Astrocyte of the cerebellum (primary cell): ENCODE results near the gene NECAB3.

ENCODE experiments used
- DNase-seq: peaks from one replicate; pipeline ENCODE4 v3.0.0-alpha.2; 2011; ENCODE audit warnings: low read depth
- H3K4me3 ChIP-seq: 2 replicates; pipeline ENCODE4 v1.5.1; 2011; ENCODE audit warnings: mild to moderate bottlenecking, low read depth, low read length, moderate library complexity
- CTCF ChIP-seq: IDR thresholded peaks from 2 replicates; pipeline ENCODE4 v1.5.1; 2012; ENCODE audit warnings: low read length, low read depth, moderate library complexity, mild to moderate bottlenecking; ENCODE audit errors: missing control alignments
- in situ Hi-C: cut with HindIII; loops from 2 replicates; pipeline ENCODE4 v1.10.0; 2017; ENCODE audit warnings: low sequenced_read_pairs

Gene NECAB3

GRCh38 chr20:33696448-33696847 is 22.2 kb upstream of the NECAB3 start:
- no peak for DNase-seq
- TF ChIP-seq CTCF, result no peak
- no peak overlapping the region for H3K4me3 ChIP-seq
- in situ Hi-C loops, result no loop called here

GRCh38 chr20:33694639-33695012 is 20.4 kb upstream of the NECAB3 start:
- no peak for TF ChIP-seq CTCF
- in situ Hi-C loops, result no loop called here
- no peak overlapping the region for H3K4me3 ChIP-seq
- DNase-seq, result no peak

- TF ChIP-seq CTCF, result no peak
- H3K4me3 ChIP-seq, result no peak overlapping the region
- in situ Hi-C loops, result no loop called here
- no peak for DNase-seq
Observed at GRCh38 chr20:33693741-33694638, 19.8 kb upstream of the NECAB3 start.

DNA sequence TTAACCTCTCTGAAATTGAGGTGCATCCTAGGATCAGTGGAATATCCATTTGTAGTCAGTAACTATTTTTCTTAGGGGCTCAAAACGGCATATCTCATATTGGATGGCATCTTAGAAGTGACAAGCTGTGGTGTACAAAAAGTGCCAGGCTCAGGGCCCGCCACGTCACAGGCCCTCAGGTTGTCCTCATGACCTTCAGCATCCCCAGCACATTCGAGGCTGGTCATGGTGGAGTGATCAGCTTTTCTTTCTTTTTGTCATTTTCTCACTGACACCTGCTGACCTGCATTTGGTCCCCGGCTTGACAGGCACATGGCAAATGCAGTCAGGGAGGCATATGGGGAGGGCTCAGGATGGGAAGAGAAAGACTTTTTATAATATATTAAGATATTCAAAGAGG is 19.1 kb upstream of the NECAB3 start:
- no peak for TF ChIP-seq CTCF
- DNase-seq, result no peak
- H3K4me3 ChIP-seq, result no peak overlapping the region
- in situ Hi-C loops, result no loop called here

DNA sequence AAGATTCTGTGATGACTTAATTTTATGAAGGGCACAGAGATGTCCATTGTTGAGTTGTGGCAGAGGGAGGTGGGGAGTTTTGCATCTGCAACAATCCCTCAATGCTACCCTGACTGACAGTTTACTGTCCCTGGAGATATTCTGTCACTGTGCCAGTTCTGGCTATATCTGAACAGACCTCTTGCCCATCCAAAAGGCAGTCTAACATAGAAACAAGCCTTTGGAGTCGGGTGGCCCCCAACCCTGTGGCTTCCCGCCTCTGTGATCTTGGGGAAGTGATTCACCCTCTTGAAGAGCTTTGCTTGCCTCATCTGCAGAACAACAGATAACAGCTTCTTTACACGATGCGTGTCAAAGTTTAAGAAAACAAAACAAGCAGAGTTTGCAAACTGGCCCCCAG is 15.7 kb upstream of the NECAB3 start:
- H3K4me3 ChIP-seq, result no peak overlapping the region
- no peak for TF ChIP-seq CTCF
- in situ Hi-C loops, result loop anchor here (5.0 kb wide), 1 partner anchor 97 kb away; no protein-coding TSS in a partner anchor
- no peak for DNase-seq

DNA sequence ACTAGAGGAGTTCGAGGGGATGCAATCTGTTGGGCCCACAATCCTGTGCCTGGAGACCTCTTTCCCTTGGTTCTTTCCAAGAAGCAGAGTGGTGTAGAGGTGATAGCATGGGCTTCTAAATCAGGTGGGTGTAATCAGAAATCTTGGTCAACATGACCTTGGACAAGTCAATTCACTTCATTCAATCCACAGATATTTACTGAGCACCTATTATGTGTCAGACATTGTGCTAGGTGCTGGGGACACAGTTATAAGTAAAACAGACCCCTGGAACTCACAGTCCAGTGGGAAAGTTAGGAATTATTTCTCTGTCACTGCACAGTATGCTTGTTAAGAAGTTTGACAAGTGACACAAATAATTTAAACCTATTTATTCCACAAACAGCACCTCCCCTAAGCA is 15.3 kb upstream of the NECAB3 start:
- in situ Hi-C loops, result loop anchor here (5.0 kb wide), 1 partner anchor 98 kb away; no protein-coding TSS in a partner anchor
- DNase-seq, result no peak
- no peak overlapping the region for H3K4me3 ChIP-seq
- TF ChIP-seq CTCF, result no peak
